GM19395 (cell line): ENCODE results near the gene TGIF2.

Experiments
- ATAC-seq: cut with Tn5 transposase; IDR thresholded peaks from one replicate; pipeline ENCODE4 v1.9.1; 2021; ENCODE audit warnings: mild to moderate bottlenecking, moderate library complexity; ENCODE audit not compliant: unreplicated experiment

The TGIF2 gene

GRCh38 chr20:36573103-36573797 is at the start of gene TGIF2:
TGIF2 (plus strand) TSS chr20:36573597; CDS start chr20:36578775, 5,178 bp downstream.
- ATAC-seq: peak; percentile 64

DNA sequence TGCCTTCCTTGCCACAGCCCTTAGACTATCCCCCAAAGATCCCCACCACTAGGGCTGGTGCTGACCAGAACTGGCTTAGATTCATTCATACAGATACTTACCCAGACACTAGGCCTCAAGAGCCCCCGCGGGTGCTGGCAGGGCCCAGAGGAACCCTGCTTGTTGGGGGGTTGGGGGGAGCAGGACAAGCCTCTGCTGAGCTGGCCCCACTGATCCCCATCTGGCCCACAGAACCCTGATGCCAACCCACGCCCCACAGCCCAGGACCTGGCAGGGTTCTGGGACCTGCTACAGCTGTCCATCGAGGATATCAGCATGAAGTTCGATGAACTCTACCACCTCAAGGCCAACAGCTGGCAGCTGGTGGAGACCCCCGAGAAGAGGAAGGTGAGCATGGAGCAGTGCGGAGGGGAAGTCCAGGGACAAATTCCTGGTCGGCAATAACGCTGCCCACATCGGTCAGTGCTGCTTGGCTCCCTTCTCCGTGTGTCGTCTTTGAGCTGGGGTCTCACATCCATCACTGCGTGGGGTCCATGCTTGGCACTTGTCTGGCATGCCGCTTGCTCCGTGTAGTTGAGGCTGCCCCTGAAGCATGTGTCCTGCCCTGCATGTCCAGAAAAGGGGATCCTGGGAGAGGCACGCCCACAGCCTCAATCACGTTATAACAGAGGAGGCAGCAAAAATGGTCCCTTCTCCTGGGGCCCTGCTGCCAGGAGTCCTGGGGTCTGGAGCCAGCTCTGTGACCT is 47.6 kb upstream of the TGIF2 start:
- ATAC-seq: no peak

- no peak for ATAC-seq
Measured at GRCh38 chr20:36526521-36527011, 46.8 kb upstream of the TGIF2 start.

- no peak for ATAC-seq
Measured at GRCh38 chr20:36527331-36528125, 45.9 kb upstream of the TGIF2 start.

DNA sequence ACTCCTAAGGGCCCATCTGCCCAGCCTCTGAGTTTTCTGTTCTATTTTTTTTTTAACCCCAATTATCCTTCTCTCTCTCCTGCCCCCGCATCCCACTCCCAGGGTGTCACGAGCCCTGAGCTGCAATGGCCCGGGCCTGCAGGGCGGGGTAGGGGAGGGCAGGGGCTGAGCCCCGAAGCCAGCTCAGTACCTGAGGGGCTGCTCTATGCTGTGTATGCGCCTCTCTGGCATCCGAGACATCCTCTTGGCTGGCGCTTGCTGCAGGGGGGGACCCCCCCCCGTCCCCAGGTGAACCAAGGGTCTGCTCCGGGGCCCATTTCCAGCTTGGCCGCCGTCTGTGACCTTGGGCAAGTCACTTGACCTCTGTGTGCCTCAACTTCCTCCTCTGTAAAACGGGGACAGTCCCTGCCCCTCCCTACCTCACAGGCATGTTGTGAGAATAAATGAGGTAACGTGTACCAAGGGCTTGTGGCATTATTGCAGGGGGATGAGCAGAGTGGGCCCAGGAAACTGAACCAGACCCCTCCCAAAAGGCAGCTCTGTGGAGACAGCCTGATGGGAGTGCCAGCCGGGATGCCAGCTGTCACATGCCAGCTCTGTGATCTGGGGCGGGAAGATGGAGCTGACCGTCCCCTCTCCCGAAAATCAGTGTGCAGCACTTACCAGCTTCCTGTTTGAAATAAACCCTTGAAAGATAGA is 45.1 kb upstream of the TGIF2 start:
- no peak for ATAC-seq

- ATAC-seq: no peak
Measured at GRCh38 chr20:36528875-36529417, 44.5 kb upstream of the TGIF2 start.

DNA sequence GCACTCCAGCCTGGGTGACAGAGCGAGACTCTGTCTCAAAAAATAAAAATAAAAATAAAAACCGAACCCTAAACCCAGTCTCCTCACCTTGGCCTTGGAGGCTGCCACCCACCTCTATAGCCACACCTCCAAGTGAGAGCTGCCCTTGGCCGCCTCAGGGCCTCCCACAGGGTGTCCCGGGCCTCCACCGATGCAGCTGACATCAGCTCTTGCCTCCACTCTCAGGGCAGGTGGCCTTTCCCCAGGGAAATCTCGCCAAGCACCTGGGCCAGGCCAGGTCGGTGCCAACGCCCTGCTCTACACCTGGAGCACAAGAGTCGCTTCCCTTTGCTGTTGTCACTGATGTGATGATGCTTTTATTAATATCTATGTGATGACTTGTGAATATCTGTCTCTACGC is 41.0 kb upstream of the TGIF2 start:
- no peak for ATAC-seq

DNA sequence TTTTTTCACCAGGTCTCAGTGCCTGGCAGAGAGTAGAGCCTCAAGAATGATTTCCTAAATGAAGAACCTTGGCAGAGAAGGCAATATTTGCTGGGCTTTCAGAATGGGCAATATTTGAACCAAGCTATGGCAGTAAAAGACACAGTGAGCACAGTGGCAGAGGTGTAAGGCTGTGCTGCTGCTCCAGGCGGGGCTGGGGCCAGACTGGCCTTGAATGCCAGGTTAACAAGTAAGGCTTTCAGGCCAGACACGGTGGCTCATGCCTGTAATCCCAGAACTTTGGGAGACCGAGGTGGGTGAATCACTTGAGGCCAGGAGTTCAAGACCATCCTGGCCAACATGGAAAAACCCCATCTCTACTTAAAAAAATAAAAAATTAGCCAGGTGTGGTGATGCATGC is 40.6 kb upstream of the TGIF2 start:
- ATAC-seq: no peak

DNA sequence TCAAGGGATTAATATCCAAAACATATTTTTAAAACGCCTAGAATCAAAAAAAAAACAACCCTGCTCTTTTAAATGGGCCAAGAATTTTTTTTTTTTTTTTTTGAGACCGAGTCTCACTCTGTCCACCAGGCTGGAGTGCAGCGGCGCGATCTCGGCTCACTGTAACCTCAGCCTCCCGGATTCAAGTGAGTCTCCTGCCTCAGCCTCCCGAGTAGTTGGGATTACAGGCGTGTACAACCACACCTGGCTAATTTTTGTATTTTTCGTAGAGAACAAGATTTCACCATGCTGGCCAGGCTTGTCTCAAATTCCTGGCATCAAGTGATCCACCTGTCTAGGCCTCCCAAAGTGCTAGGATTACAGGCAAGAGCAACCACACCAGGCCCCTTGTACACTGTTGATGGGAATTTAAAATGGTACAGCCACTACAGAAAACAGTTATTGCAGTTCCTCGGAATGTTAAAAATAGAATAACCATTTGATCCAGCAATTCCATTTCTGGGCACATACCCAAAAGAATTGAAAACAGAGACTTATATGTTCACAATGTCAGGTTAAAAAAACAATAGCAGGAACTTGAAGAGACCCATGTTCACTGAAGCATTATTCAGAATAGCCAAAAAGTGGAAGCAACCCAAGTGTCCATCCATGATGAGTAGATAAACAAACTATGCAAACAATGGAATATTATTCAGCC is 35.2 kb upstream of the TGIF2 start:
- no peak for ATAC-seq

DNA sequence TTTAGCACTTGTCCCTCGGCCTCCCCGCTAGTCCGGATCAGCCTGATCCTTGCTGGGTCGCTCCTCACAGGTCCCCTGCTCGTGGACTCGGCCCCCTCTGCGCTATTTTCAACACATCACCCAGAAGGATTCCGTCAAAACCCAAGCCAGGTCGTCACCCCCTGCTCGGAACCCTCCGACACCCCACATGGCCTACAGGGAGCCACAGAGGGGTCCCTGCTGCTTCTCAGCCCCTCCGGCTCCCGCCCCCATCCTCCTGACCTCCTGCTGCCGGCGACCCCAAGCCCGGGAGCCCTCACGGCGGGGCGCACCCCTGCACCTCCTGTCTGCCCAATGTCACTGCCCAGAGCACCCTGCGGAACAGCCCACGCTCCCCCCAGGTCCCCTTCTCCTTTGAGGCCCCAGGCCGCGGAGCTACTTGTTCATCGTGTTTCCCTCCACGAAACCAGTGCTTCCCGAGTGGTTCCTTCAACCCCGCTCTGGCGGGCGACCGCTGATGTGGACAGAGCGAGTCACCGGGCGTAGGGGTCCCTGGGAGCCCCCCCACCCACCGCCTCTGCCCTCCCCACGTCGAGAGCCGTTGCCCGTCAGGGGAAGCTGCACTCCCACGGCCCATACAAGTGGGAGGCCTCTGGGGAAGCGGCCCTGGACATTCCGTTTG is 32.7 kb upstream of the TGIF2 start:
- ATAC-seq: no peak

DNA sequence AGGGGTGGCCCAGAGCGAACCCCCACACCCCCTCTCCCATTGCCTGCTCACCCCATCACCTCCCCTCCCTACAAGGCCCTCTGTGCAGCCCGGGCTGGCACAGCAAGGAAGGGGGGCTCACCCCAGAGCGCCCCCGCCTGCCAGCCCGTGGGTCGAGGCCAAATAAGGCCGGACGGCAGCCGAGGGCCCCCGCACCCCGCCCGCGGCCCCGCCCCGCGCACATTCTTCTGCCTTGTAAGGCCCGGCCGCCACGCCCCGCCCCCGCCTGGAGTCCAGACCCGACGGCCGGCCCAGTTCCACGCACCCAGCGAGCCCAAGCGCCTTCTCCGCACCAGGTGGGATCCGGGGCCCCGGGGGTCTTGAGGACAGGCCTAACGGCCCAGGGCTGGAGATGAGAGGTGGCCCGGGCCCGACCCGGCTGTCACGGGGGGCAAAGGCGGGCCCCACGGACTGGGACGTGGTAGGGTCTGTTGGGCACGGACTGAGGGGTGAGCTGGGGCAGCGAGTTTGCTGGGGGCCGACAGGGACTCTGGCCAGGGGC is 32.1 kb upstream of the TGIF2 start, which contains the start of gene MYL9:
MYL9 (plus strand) TSS at position 293 of the 541 bp plus-strand sequence. CDS start 3,366 bp downstream, outside the sequence.
- no peak for ATAC-seq

DNA sequence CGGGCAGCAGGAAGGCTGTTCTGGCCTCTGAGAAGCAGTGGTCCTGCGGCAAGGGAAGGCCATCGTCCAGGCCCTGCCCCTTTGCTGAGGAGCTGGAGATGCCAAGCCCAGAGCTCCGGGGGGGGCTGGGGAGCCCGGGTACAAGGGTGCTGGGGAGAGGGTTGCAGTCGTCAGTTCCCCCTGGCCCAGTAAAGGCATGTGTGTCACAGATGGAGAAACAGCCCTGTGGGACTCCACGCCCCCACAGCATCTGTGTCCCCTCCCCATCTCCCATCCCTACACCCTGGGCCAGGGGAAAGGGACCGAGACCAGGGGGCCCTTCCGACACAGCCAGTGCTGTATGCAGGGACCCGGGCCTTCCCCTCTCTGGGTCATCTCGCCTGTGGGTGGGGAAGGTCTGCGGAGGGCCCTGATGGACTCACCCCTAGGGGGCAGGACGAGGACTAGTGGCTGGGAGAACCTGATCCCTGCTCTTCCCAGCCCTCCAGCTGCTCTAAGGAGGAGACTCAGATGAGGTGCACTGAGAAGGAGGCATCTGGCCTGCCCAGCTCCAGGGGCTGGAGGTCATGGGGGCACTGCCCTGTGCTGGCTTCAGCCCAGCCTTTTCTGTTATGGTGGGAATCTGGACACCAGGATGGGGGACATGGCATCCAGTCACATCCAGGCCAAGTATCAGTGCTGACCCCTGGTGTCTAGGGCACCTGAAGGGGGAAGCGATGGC is 31.5 kb upstream of the TGIF2 start:
- ATAC-seq: no peak

GRCh38 chr20:36542516-36543183 is 30.7 kb upstream of the TGIF2 start:
- ATAC-seq: no peak

DNA sequence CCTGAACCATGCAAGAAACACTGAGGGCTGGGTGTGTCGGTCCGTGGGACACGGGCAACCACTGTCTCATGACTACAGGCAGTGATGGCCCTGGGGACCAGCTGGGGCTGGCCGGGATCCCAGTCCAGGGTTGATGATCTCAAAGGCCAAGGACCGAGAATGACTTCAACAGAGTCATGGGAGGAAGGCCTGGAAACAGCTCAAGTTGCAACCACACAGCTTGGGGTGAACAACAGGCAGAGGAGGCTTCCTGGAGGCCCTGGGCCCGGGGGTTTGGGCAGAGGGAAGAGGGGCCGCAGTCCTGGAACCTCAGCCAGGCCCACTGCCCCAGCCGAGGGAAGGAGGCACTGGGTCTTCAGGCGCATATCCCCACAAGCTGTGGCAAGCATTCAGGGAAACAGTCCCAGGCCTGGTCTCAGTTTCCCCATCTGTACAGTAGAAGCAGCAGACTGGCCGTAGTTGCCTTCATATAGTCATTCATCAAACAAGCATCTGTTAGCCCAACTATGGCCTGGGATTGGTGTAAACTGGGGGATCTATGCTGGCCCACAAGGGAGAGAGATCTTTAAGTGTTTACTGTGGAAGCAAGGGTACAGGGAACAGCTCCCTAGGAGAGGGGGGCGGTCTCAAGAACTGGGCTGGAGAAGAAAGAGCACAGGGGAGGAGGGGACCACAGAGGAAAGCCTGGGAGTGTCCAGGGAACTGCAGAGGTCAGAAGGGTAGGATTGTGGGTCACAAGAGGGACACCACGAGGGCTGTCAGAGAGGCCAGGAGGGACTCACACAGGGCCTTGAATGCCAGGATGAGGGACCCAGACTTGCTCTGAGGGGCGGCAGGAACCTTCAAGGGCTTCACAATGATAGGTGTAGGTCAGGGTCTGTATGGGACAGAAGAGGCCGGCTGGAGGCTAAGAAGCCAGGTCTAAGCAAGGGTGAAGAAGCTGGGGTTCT is 29.9 kb upstream of the TGIF2 start:
- ATAC-seq: no peak

DNA sequence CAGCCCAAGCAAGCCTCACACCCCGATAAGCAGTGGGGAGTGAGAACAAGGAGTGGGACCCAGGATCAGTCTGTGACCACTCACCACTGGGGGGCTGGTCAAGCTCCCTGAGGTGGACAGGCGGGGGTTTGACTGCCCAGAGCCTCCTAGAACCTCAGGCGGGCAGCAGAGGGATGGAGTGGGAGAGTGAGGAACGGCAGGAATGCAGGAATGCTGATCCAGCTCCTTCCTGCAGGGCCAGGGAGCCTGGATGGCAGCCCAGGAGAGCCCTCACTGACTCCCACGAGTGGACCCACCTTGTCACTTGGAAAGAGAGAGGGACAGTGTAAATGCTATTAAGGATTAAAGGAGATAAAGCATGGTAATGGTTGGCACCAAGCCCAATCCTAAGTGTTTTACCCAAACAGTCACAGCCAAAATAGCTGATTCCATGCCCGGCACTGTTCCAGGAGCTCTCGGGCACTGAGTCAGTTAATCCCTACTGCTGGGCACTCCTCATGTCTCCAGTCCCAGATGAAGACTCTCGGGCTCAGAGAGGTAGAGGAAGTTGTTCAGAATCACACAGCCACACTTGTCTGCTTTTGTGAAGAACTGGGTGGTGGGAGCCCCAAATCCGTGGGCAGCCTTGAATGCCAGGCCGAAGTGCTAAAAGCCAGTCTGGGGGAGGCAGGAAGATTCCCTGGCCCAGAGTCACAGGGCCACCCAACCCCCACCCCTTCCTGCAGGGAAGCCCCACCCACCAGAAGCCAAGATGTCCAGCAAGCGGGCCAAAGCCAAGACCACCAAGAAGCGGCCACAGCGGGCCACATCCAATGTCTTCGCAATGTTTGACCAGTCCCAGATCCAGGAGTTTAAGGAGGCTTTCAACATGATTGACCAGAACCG is 29.0 kb upstream of the TGIF2 start:
- no peak for ATAC-seq
